Bronchial epithelial cell (primary cell): Measurements from ENCODE around the gene SLC9A9. TPM values are rescaled to one million over a fixed set of nuclear protein-coding genes. Genes with fewer than 3 reads are reported as not detected.

Experiments
- DNase-seq: peaks from one replicate; pipeline ENCODE4 v3.0.0-alpha.2; 2010; ENCODE audit warnings: low read depth
- FAIRE-seq: peaks from 2 replicates; lab custom pipeline; 2011; peaks lifted over from hg19 to GRCh38; lab: Jason Lieb, UNC
- H3K27me3 ChIP-seq: 2 replicates; pipeline ENCODE4 v1.5.1; 2011; ENCODE audit warnings: low read length; ENCODE audit not compliant: control insufficient read depth, insufficient read depth
- H3K36me3 ChIP-seq: 2 replicates; pipeline ENCODE4 v1.5.1; 2011; ENCODE audit warnings: low read length; ENCODE audit not compliant: control insufficient read depth, insufficient read depth
- H3K4me3 ChIP-seq: 2 replicates; pipeline ENCODE4 v1.5.1; 2011; ENCODE audit warnings: mild to moderate bottlenecking, low read depth, low read length, control low read depth
- CTCF ChIP-seq: IDR thresholded peaks from 2 replicates; pipeline ENCODE4 v1.5.1; 2011; ENCODE audit warnings: mild to moderate bottlenecking, moderate library complexity, low read length, control low read depth, inconsistent platforms; ENCODE audit not compliant: insufficient read depth, severe bottlenecking
- total RNA-seq: library from RNA; depleted of rRNA; stranded (reverse); fragments of >200 nt; gene quantifications from 2 replicates; pipeline ENCODE4 v1.2.1, GENCODE V29; 2014

The SLC9A9 gene
- total RNA-seq, 1 donor from 2014 or later, result 1.3 TPM

DNA sequence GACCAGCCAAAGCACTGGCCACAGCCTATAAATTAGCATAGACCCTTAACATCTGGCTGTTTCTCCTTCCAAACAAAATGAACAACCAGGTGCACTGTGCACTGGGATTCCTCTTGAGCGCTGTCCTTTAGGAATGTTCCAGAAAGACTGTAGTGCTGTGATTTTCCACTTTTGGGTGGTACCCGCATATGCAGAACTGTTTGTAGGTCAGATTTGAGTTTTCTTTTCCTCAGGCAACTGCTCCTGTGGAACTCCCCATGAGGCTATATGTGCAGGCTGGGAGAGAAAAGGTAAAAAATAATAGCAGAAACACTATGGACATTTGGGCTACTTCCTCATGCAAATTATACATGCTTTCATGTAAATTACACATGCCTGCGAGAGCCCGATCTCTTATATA lies 589.6 kb downstream of the SLC9A9 start:
- no peak for FAIRE-seq
- Histone ChIP-seq H3K27me3 (no peaks in the 10 kb centered on the region), H3K36me3 (no peaks in the 10 kb centered on the region), H3K4me3 (no peak overlapping the region)
- DNase-seq, result no peak
- TF ChIP-seq CTCF, result no peak

GRCh38 chr3:143256416-143256815 lies 591.9 kb downstream of the SLC9A9 start:
- FAIRE-seq (no peak), DNase-seq (no peak)
- no peak overlapping the region for H3K4me3 ChIP-seq
- no peaks in the 10 kb centered on the region for H3K36me3 ChIP-seq
- no peak for TF ChIP-seq CTCF
- no peaks in the 10 kb centered on the region for H3K27me3 ChIP-seq

DNA sequence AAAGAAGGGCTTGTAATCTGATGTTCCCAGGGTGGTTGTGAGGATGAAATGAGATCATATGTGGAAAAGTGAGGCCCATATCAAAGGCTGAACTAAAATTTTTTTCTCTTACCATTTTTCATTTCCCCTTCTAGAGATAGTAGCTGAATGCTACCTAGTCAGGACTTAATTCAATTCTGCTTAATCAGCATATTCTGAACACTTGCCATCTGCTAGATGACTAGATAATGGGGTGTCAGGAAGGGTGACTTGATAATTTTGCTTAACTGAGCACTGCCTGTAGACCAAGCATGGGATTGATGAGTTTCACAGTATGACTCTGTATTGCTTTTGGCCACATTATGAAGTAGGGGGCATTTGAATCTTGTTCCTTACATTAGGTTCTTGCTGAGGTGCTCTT lies 592.5 kb downstream of the SLC9A9 start:
- Histone ChIP-seq H3K36me3 (no peaks in the 10 kb centered on the region), H3K27me3 (no peaks in the 10 kb centered on the region), H3K4me3 (no peak overlapping the region)
- DNase-seq (no peak), FAIRE-seq (no peak)
- TF ChIP-seq CTCF, result no peak

GRCh38 chr3:143252931-143253330 lies 595.3 kb downstream of the SLC9A9 start:
- DNase-seq (no peak), FAIRE-seq (no peak)
- H3K36me3 ChIP-seq, result no peaks in the 10 kb centered on the region
- H3K4me3 ChIP-seq, result no peak overlapping the region
- H3K27me3 ChIP-seq, result no peaks in the 10 kb centered on the region
- no peak for TF ChIP-seq CTCF

- FAIRE-seq, result no peak
- no peak for TF ChIP-seq CTCF
- Histone ChIP-seq H3K36me3 (no peaks in the 10 kb centered on the region), H3K4me3 (no peak overlapping the region), H3K27me3 (peaks cover 2% of the 10 kb centered on the region)
- peak; percentile 74 for DNase-seq
These were observed 599.3 kb downstream of the SLC9A9 start for GRCh38 chr3:143249014-143249413.

DNA sequence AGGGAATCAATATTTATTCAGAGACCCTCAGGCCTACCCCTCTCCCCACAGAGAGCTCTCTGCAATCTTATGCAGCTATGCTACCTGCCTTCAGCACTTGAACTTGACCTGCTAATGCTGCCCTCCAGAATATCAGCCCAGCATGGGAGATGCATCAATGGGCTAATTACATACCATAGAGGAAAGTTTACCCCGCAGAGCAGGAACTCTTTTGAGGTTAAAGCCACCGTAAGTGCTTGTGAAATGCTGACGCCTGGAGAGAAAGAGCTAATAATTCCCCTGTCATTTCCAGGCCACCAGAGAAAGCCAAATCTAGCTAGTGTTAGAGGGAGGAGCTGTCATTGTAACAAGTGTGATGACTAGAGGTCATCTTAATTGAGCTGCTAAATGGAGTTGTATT lies 601.2 kb downstream of the SLC9A9 start:
- Histone ChIP-seq H3K27me3 (peaks cover 2% of the 10 kb centered on the region), H3K4me3 (no peak overlapping the region), H3K36me3 (no peaks in the 10 kb centered on the region)
- no peak for TF ChIP-seq CTCF
- FAIRE-seq, result no peak
- DNase-seq, result no peak
